GM12878 (cell line): ENCODE data around the gene PSMD11. TPM values are rescaled to one million over a fixed set of nuclear protein-coding genes. Genes with fewer than 3 reads are reported as not detected.

Experiments
- ATAC-seq: fragments of 200-7000 bp; cut with Tn5 transposase; 3 replicates; pipeline ENCODE4 v1.9.1; 2020; ENCODE audit warnings: mild to moderate bottlenecking, moderate library complexity
- BruUV-seq: library from RNA; stranded (reverse); fragments of 400-500 nt; replicated peaks from 2 replicates; lab custom pipeline; 2021; lab: Mats Ljungman, UMichigan
- CTCF ChIA-PET: fragments of 300-600 bp; sonication (Branson Sonifier 250); formaldehyde crosslinking; extraction: SDS; loops from one replicate; lab custom pipeline; 2021; ENCODE audit warnings: inconsistent platforms; lab: Yijun Ruan, JAX
- POLR2A ChIA-PET: fragments of 350-600 bp; formaldehyde crosslinking; extraction: SDS; loops from one replicate; lab custom pipeline; 2021; ENCODE audit warnings: inconsistent platforms; lab: Charles Lee
- RAD21 ChIA-PET: fragments of 300-600 bp; sonication (Branson Sonifier 250); formaldehyde crosslinking; loops from one replicate; lab custom pipeline; 2023; ENCODE audit warnings: antibody characterized with exemption; ENCODE audit not compliant: unreplicated experiment; lab: Charles Lee
- SMC1A ChIA-PET: fragments of 300-600 bp; sonication (Branson Sonifier 250); formaldehyde crosslinking; loops from one replicate; lab custom pipeline; 2023; ENCODE audit not compliant: unreplicated experiment, uncharacterized antibody; lab: Charles Lee
- DNase-seq: peaks from one replicate; pipeline ENCODE4 v3.0.0-alpha.2; 2011; ENCODE audit warnings: low read depth, low spot score
- FAIRE-seq: peaks from 3 replicates; lab custom pipeline; 2011; peaks lifted over from hg19 to GRCh38; lab: Jason Lieb, UNC
- H2AFZ ChIP-seq: 2 replicates; pipeline ENCODE4 v1.6.0; 2011; ENCODE audit warnings: low read depth, low read length, control low read depth; ENCODE audit not compliant: control insufficient read depth
- H3K27ac ChIP-seq: 2 replicates; pipeline ENCODE4 v1.5.1; 2011; ENCODE audit warnings: control low read depth; ENCODE audit not compliant: control insufficient read depth, insufficient read depth
- H3K27me3 ChIP-seq, 2 experiments: replicated peaks in 1 of 2; 2 replicates each; pipeline versions ENCODE4 v1.6.0 to v1.6.1; 2011; ENCODE audit warnings: low read length in 1 of 2; ENCODE audit not compliant: control insufficient read depth in 2 of 2, insufficient read depth in 2 of 2
- H3K36me3 ChIP-seq, 2 experiments: 2 replicates each; pipeline ENCODE4 v1.5.1; 2011; ENCODE audit warnings: low read length in 1 of 2; ENCODE audit not compliant: control insufficient read depth in 2 of 2, insufficient read depth in 2 of 2
- H3K4me1 ChIP-seq: 2 replicates; pipeline ENCODE4 v1.6.1; 2011; ENCODE audit warnings: mild to moderate bottlenecking, low read length, moderate library complexity, mixed read lengths; ENCODE audit not compliant: control insufficient read depth, insufficient read depth
- H3K4me2 ChIP-seq: 2 replicates; pipeline ENCODE4 v1.6.0; 2011; ENCODE audit warnings: control low read depth; ENCODE audit not compliant: control insufficient read depth, insufficient read depth
- H3K4me3 ChIP-seq: fragments of 200-600 bp; sonication (generic); 2 replicates; pipeline ENCODE4 v1.5.1; 2016
- H3K79me2 ChIP-seq: 2 replicates; pipeline ENCODE4 v1.6.0; 2011; ENCODE audit warnings: low read length; ENCODE audit not compliant: control insufficient read depth, insufficient read depth
- H3K9ac ChIP-seq: 2 replicates; pipeline ENCODE4 v1.8.0; 2011; ENCODE audit warnings: low read length, control low read depth, mixed read lengths; ENCODE audit not compliant: control insufficient read depth, insufficient read depth
- H3K9me3 ChIP-seq: replicated peaks from 3 replicates; pipeline ENCODE4 v1.5.1; 2011; ENCODE audit warnings: mild to moderate bottlenecking, low read length; ENCODE audit not compliant: control insufficient read depth, insufficient read depth
- H4K20me1 ChIP-seq: 2 replicates; pipeline ENCODE4 v1.6.0; 2011; ENCODE audit not compliant: control insufficient read depth, insufficient read depth
- CTCF ChIP-seq, 3 experiments: IDR thresholded peaks in 2 of 3; conservative IDR thresholded peaks in 1 of 3; 2 replicates each; pipeline ENCODE4 v1.5.1; 2011; ENCODE audit warnings: low read depth in 3 of 3, low read length in 3 of 3, mild to moderate bottlenecking in 3 of 3, control low read depth in 2 of 3, moderate library complexity in 2 of 3, inconsistent platforms in 1 of 3, mixed read lengths in 1 of 3; ENCODE audit not compliant: control insufficient read depth in 2 of 3, insufficient read depth in 1 of 3; ENCODE audit errors: extremely low read depth in 1 of 3
- DPF2 ChIP-seq: fragments of 450-650 bp; IDR thresholded peaks from 2 replicates; pipeline ENCODE4 v1.6.1; 2017; ENCODE audit warnings: mild to moderate bottlenecking
- EP300 ChIP-seq, 2 experiments: fragments of 150-350 bp in 1 of 2; IDR thresholded peaks; 2 replicates each; pipeline ENCODE4 v1.6.1; 2011 to 2012; ENCODE audit warnings: low read depth in 2 of 2, low read length in 2 of 2, borderline replicate concordance in 1 of 2, improper control_type of control experiment in 1 of 2, inconsistent platforms in 1 of 2; ENCODE audit not compliant: control insufficient read depth in 1 of 2
- ESRRA ChIP-seq: IDR thresholded peaks from 2 replicates; pipeline ENCODE4 v1.6.1; 2012; ENCODE audit warnings: mild to moderate bottlenecking, low read length, improper control_type of control experiment
- KDM1A ChIP-seq: fragments of 200-600 bp; sonication (generic); IDR thresholded peaks from 2 replicates; pipeline ENCODE4 v1.6.1; 2016; ENCODE audit warnings: borderline replicate concordance
- NFXL1 ChIP-seq: fragments of 450-650 bp; IDR thresholded peaks from 2 replicates; pipeline ENCODE4 v1.6.1; 2017; ENCODE audit warnings: antibody characterized with exemption, mild to moderate bottlenecking, borderline replicate concordance
- SMARCA5 ChIP-seq: fragments of 450-650 bp; IDR thresholded peaks from 2 replicates; pipeline ENCODE4 v1.6.1; 2017; ENCODE audit warnings: mild to moderate bottlenecking
- STAT3 ChIP-seq: IDR thresholded peaks from 2 replicates; pipeline ENCODE4 v1.6.1; 2011; ENCODE audit warnings: low read depth, low read length, improper control_type of control experiment
- ZBTB4 ChIP-seq: fragments of 450-650 bp; formaldehyde crosslinking; IDR thresholded peaks from 2 replicates; pipeline ENCODE4 v1.4.0; 2022; ENCODE audit warnings: mild to moderate bottlenecking, moderate library complexity
- WGBS: methylation state at CpG from one replicate; pipeline ENCODE4 v1.1.6; 2016; ENCODE audit warnings: low lambda C conversion rate; ENCODE audit not compliant: insufficient replicate concordance, insufficient coverage; ENCODE audit errors: missing lambda C conversion rate; 5-methylcytosine and 5-hydroxymethylcytosine counted together
- in situ Hi-C: fragments of 300-500 bp; cut with MboI; formaldehyde crosslinking; loops from 9 replicates; pipeline ENCODE4 v1.14.3; 2018; ENCODE audit warnings: mixed read lengths
- intact Hi-C: fragments of 100-400 bp; cut with micrococcal nuclease; formaldehyde crosslinking; loops from one replicate; pipeline ENCODE4 v1.14.2; 2022; ENCODE audit not compliant: unreplicated experiment
- polyA plus RNA-seq, 11 experiments: library from polyadenylated mRNA; depleted of rRNA in 4 of 11; unstranded in 6 of 11; stranded (reverse) in 5 of 11; fragments of >200 nt; fragmentation: Nextera tagmentation in 4 of 11; fragmentation: Illumina TruSeq in 1 of 11; extraction: Ambion mirVana in 4 of 11; extraction: Trizol in 1 of 11; gene quantifications; 1 replicate in 1 of 11; 2 replicates in 10 of 11; pipeline versions ENCODE4 v1.2.1 to v1.2.3, GENCODE V29; 2011 to 2016; ENCODE audit warnings: inconsistent platforms in 2 of 11, missing spikeins in 2 of 11, low read depth in 1 of 11
- total RNA-seq, 4 experiments: library from RNA; depleted of rRNA in 3 of 4; stranded (reverse); fragments of >200 nt in 3 of 4; fragmentation: Illumina TruSeq in 1 of 4; extraction: Trizol in 1 of 4; gene quantifications; 2 replicates each; pipeline versions ENCODE4 v1.2.1 to v1.2.3, GENCODE V29; 2013 to 2021

The PSMD11 gene
- total and polyA plus RNA-seq, 10 of the 15 experiments (the other 5 are each of a cell fraction or from before 2014, with no cell fraction given), result 84.1 to 319 (median 120) TPM

GRCh38 chr17:32445971-32446370 lies 1.7 kb downstream of the PSMD11 start (continued):
- no peak for TF ChIP-seq ZBTB4
- no peak for TF ChIP-seq STAT3
- TF ChIP-seq, all 136 proteins: peak for 0

DNA sequence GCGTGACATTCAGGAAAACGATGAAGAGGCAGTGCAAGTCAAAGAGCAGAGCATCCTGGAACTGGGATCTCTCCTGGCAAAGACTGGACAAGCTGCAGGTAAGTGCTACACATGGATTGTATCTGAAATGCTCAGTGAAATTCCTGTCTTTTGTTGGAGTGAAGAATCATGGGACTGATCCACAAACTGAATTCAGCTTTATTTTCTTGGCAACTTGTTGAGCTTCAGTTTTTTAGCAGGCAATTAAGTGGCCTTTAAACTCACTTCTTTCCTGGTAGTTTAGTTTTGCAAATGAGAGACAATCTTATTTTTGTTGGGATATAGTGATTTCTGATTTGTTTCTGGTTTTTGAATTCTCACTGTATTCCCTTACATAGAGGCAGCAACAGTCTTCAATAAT lies 2.6 kb downstream of the PSMD11 start:
- no peak overlapping the region for H3K9ac ChIP-seq
- RAD21 ChIA-PET, result no interaction called here
- DNase-seq (no peak), FAIRE-seq (no peak), ATAC-seq (no peak)
- POLR2A ChIA-PET, result interaction anchor here (1.0 kb wide), 1 partner anchor 96 kb away, joined by 3 read pairs; no protein-coding TSS in a partner anchor
- peaks cover 3% of the 10 kb centered on the region for H3K4me1 ChIP-seq
- no peaks in the 10 kb centered on the region; the same call in 1 of the 2 replicates for H4K20me1 ChIP-seq
- SMC1A ChIA-PET, result no interaction called here
- intact Hi-C loops, result no loop called here
- peak overlapping the region; percentile 57; the same call in 1 of the 2 replicates for H3K4me2 ChIP-seq
- H3K79me2 ChIP-seq, result peaks cover 48% of the 10 kb centered on the region
- no TSS peak for BruUV-seq
- H3K27me3 ChIP-seq, result no peaks in the 10 kb centered on the region
- 90% methylated on average over 2 of the region's 2 CpGs for WGBS
- no peak overlapping the region for H3K27ac ChIP-seq
- H3K4me3 ChIP-seq, result peak overlapping the region; percentile 97; the same call in 1 of the 2 replicates
- H3K9me3 ChIP-seq, result no peaks in the 10 kb centered on the region; the same call in 2 of the 3 replicates
- CTCF ChIA-PET, result interaction anchor here (6.3 kb wide), 1 partner anchor 17 kb away, joined by 102 read pairs; no protein-coding TSS in a partner anchor
- TF ChIP-seq KDM1A, result no peak
- TF ChIP-seq DPF2, result no peak
- TF ChIP-seq ESRRA, result no peak
- no peak for TF ChIP-seq NFXL1
- no peak for TF ChIP-seq SMARCA5
- no peak for TF ChIP-seq EP300 (IDR thresholded peaks at IDR 0.05; ENCODE audit: borderline replicate concordance in 1 of 2, control insufficient read depth in 1 of 2, low read depth in 2 of 2, low read length in 2 of 2)
- TF ChIP-seq CTCF (IDR thresholded peaks at IDR 0.05 in 2 of 3, conservative IDR thresholded peaks at IDR 0.05 in 1 of 3; ENCODE audit: control insufficient read depth in 2 of 3, extremely low read depth in 1 of 3, insufficient read depth in 1 of 3, low read depth in 3 of 3, low read length in 3 of 3), result no peak
- in situ Hi-C loops, result no loop called here
- peaks cover 6 to 8% of the 10 kb centered on the region in 2 experiments for H3K36me3 ChIP-seq
- no peak overlapping the region for H2AFZ ChIP-seq
